HepG2 (cell line): ENCODE data around the gene HDAC4. TPM values are rescaled to one million over a fixed set of nuclear protein-coding genes. Genes with fewer than 3 reads are reported as not detected.

Source experiments
- ATAC-seq: fragments of 200-7000 bp; cut with Tn5 transposase; 3 replicates; pipeline ENCODE4 v1.9.1; 2020; ENCODE audit warnings: mild to moderate bottlenecking, moderate library complexity
- BruUV-seq: library from RNA; stranded (reverse); fragments of 400-500 nt; replicated peaks from 2 replicates; lab custom pipeline; 2021; lab: Mats Ljungman, UMichigan
- CTCF ChIA-PET: fragments of 300-600 bp; formaldehyde crosslinking; extraction: SDS; loops from one replicate; lab custom pipeline; 2021; ENCODE audit warnings: low total read pairs, inconsistent platforms, low intra/inter-chr PET ratio; lab: Yijun Ruan, JAX
- POLR2A ChIA-PET: fragments of 350-600 bp; sonication (Branson Sonifier 250); formaldehyde crosslinking; loops from one replicate; lab custom pipeline; 2020; ENCODE audit warnings: antibody characterized with exemption, inconsistent platforms; lab: Yijun Ruan, JAX
- DNase-seq: peaks from one replicate; pipeline ENCODE4 v3.0.0-alpha.2; 2015; ENCODE audit warnings: low spot score
- FAIRE-seq: peaks from 3 replicates; lab custom pipeline; 2011; peaks lifted over from hg19 to GRCh38; lab: Jason Lieb, UNC
- H2AFZ ChIP-seq: one replicate; pipeline ENCODE4 v1.6.1; 2011; ENCODE audit warnings: low read length, inconsistent platforms
- H3K27ac ChIP-seq: fragments of 300-600 bp; 3 replicates; pipeline ENCODE4 v1.8.0; 2011; ENCODE audit warnings: mixed run types, mild to moderate bottlenecking, mixed read lengths, low read length, inconsistent platforms; ENCODE audit not compliant: insufficient read depth; ENCODE audit errors: extremely low read length
- H3K27me3 ChIP-seq, 2 experiments: fragments of 200-600 bp in 1 of 2; 2 replicates in 1 of 2; 3 replicates in 1 of 2; pipeline versions ENCODE4 v1.6.0 to v1.8.0; 2011; ENCODE audit warnings: low read length in 2 of 2, mild to moderate bottlenecking in 2 of 2, moderate library complexity in 2 of 2, inconsistent platforms in 1 of 2; ENCODE audit not compliant: insufficient read depth in 2 of 2, control insufficient read depth in 1 of 2
- H3K36me3 ChIP-seq, 2 experiments: fragments of 200-600 bp in 1 of 2; replicated peaks in 1 of 2; 2 replicates in 1 of 2; 3 replicates in 1 of 2; pipeline versions ENCODE4 v1.5.1 to v1.8.0; 2011; ENCODE audit warnings: low read length in 2 of 2, inconsistent platforms in 1 of 2; ENCODE audit not compliant: insufficient read depth in 2 of 2, control insufficient read depth in 1 of 2
- H3K4me1 ChIP-seq: 2 replicates; pipeline ENCODE4 v1.5.1; 2012; ENCODE audit warnings: low read length, inconsistent platforms; ENCODE audit not compliant: insufficient read depth
- H3K4me2 ChIP-seq: 2 replicates; pipeline ENCODE4 v1.6.0; 2011; ENCODE audit warnings: low read depth, low read length, inconsistent platforms
- H3K4me3 ChIP-seq, 3 experiments: fragments of 200-600 bp in 1 of 3; sonication (generic), shearing (Covaris generic) in 1 of 3; replicated peaks in 1 of 3; 2 replicates each; pipeline ENCODE4 v1.5.1; 2011 to 2016; ENCODE audit warnings: low read length in 3 of 3, inconsistent platforms in 2 of 3, low read depth in 2 of 3, mild to moderate bottlenecking in 2 of 3, control low read depth in 1 of 3, mixed read lengths in 1 of 3; ENCODE audit not compliant: insufficient read depth in 1 of 3
- H3K79me2 ChIP-seq: one replicate; pipeline ENCODE4 v1.6.1; 2011; ENCODE audit warnings: low read length, inconsistent platforms; ENCODE audit not compliant: insufficient read depth
- H3K9ac ChIP-seq: 2 replicates; pipeline ENCODE4 v1.6.0; 2011; ENCODE audit warnings: mild to moderate bottlenecking, low read depth, low read length, inconsistent platforms; ENCODE audit not compliant: insufficient read depth
- H3K9me3 ChIP-seq: 2 replicates; pipeline ENCODE4 v1.5.1; 2012; ENCODE audit warnings: mild to moderate bottlenecking, low read length
- H4K20me1 ChIP-seq: 2 replicates; pipeline ENCODE4 v1.6.0; 2011; ENCODE audit warnings: inconsistent platforms, mild to moderate bottlenecking, low read length, moderate library complexity; ENCODE audit not compliant: insufficient read depth
- HNRNPL ChIP-seq: fragments of 200-400 bp; formaldehyde crosslinking; IDR thresholded peaks from 2 replicates; pipeline ENCODE4 v1.6.1; 2017; ENCODE audit warnings: mild to moderate bottlenecking, low read depth, low read length
- HNRNPLL ChIP-seq: fragments of 200-400 bp; formaldehyde crosslinking; IDR thresholded peaks from 2 replicates; pipeline ENCODE4 v1.6.1; 2017; ENCODE audit warnings: mild to moderate bottlenecking, low read depth, low read length; ENCODE audit not compliant: poor library complexity, severe bottlenecking
- KDM6A ChIP-seq: IDR thresholded peaks from 2 replicates; pipeline ENCODE4 v1.6.1; 2016; ENCODE audit warnings: low read depth
- MEIS2 ChIP-seq: sonication (generic); formaldehyde crosslinking; IDR thresholded peaks from 2 replicates; pipeline ENCODE4 v1.9.0; 2021; ENCODE audit warnings: mild to moderate bottlenecking, missing genetic modification reagents
- NPAS2 ChIP-seq: sonication (generic); formaldehyde crosslinking; IDR thresholded peaks from 2 replicates; pipeline ENCODE4 v1.8.0; 2022; ENCODE audit warnings: mild to moderate bottlenecking, missing genetic modification reagents, borderline replicate concordance
- ZFP36 ChIP-seq: fragments of 150-350 bp; IDR thresholded peaks from 2 replicates; pipeline ENCODE4 v1.6.1; 2018; ENCODE audit warnings: borderline replicate concordance, low read length, low read depth; ENCODE audit not compliant: partially characterized antibody
- ZNF10 ChIP-seq: sonication (generic); formaldehyde crosslinking; IDR thresholded peaks from 2 replicates; pipeline ENCODE4 v1.4.0; 2020; ENCODE audit warnings: mild to moderate bottlenecking, low read depth, missing genetic modification reagents, borderline replicate concordance
- WGBS: methylation state at CpG from one replicate; pipeline ENCODE4 v1.1.6; 2017; ENCODE audit warnings: low lambda C conversion rate; 5-methylcytosine and 5-hydroxymethylcytosine counted together
- in situ Hi-C: cut with HindIII; loops from 2 replicates; pipeline ENCODE4 v1.10.0; 2017; ENCODE audit warnings: low pct_unique_long_range_greater_than_20kb; ENCODE audit not compliant: extremely low pct_ligation_motif_present
- intact Hi-C: fragments of 100-400 bp; cut with micrococcal nuclease; formaldehyde crosslinking; loops from one replicate; pipeline ENCODE4 v1.10.0; 2022; ENCODE audit not compliant: unreplicated experiment
- polyA plus RNA-seq, 8 experiments: library from polyadenylated mRNA; depleted of rRNA in 3 of 8; stranded (reverse) in 7 of 8; unstranded in 1 of 8; fragments of >200 nt; fragmentation: Illumina TruSeq in 4 of 8; extraction: Trizol in 4 of 8; gene quantifications; 2 replicates each; pipeline versions ENCODE4 v1.2.1 to v1.2.3, GENCODE V29; 2011 to 2016; ENCODE audit warnings: low read depth in 4 of 8, missing spikeins in 1 of 8, mixed read lengths in 1 of 8; ENCODE audit not compliant: insufficient read depth in 1 of 8
- total RNA-seq, 5 experiments: library from RNA; depleted of rRNA; stranded (reverse); fragments of >200 nt; fragmentation: Illumina TruSeq; extraction: Trizol; gene quantifications; 2 replicates each; pipeline ENCODE4 v1.2.3, GENCODE V29; 2016; ENCODE audit warnings: low read depth in 1 of 5
- TF ChIP-seq, protein P1 (sequence below): sonication (generic); formaldehyde crosslinking; IDR thresholded peaks from 2 replicates; pipeline ENCODE4 v1.5.1; 2020; ENCODE audit warnings: mild to moderate bottlenecking, missing genetic modification reagents, moderate library complexity

Gene HDAC4
- total and polyA plus RNA-seq, 2 of the 13 experiments (the other 11 are each of a cell fraction or from before 2014, with no cell fraction given): 10.1 to 11.5 TPM

GRCh38 chr2:239182981-239183791, 217.6 kb downstream of the HDAC4 start:
- peaks cover 14 to 28% of the 10 kb centered on the region in 2 experiments; a peak in 4 of 5 replicates for H3K36me3 ChIP-seq
- CTCF ChIA-PET: no interaction called here
- peaks cover 24% of the 10 kb centered on the region for H3K4me1 ChIP-seq
- no peak overlapping the region for H3K4me3 ChIP-seq
- H3K4me2 ChIP-seq: no peak overlapping the region
- H3K79me2 ChIP-seq: no peaks in the 10 kb centered on the region
- H3K9ac ChIP-seq: no peak overlapping the region
- no peaks in the 10 kb centered on the region; the same call in 1 of the 2 replicates for H4K20me1 ChIP-seq
- in situ Hi-C loops: no loop called here
- BruUV-seq: no TSS peak
- no peaks in the 10 kb centered on the region for H3K27me3 ChIP-seq
- intact Hi-C loops: loop anchor here (1.0 kb wide), 1 partner anchor 116 kb away; no protein-coding TSS in a partner anchor
- TF ChIP-seq NPAS2 (CRISPR knock-in tag) (no peak), KDM6A (CRISPR knock-in tag) (no peak), ZFP36 (no peak), HNRNPL (peak; percentile 59; the same call in 1 of the 2 replicates), ZNF10 (CRISPR knock-in tag) (no peak), MEIS2 (no peak), HNRNPLL (peak; percentile 20)
- TF ChIP-seq, protein P1, sequence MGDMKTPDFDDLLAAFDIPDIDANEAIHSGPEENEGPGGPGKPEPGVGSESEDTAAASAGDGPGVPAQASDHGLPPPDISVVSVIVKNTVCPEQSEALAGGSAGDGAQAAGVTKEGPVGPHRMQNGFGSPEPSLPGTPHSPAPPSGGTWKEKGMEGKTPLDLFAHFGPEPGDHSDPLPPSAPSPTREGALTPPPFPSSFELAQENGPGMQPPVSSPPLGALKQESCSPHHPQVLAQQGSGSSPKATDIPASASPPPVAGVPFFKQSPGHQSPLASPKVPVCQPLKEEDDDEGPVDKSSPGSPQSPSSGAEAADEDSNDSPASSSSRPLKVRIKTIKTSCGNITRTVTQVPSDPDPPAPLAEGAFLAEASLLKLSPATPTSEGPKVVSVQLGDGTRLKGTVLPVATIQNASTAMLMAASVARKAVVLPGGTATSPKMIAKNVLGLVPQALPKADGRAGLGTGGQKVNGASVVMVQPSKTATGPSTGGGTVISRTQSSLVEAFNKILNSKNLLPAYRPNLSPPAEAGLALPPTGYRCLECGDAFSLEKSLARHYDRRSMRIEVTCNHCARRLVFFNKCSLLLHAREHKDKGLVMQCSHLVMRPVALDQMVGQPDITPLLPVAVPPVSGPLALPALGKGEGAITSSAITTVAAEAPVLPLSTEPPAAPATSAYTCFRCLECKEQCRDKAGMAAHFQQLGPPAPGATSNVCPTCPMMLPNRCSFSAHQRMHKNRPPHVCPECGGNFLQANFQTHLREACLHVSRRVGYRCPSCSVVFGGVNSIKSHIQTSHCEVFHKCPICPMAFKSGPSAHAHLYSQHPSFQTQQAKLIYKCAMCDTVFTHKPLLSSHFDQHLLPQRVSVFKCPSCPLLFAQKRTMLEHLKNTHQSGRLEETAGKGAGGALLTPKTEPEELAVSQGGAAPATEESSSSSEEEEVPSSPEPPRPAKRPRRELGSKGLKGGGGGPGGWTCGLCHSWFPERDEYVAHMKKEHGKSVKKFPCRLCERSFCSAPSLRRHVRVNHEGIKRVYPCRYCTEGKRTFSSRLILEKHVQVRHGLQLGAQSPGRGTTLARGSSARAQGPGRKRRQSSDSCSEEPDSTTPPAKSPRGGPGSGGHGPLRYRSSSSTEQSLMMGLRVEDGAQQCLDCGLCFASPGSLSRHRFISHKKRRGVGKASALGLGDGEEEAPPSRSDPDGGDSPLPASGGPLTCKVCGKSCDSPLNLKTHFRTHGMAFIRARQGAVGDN (CRISPR knock-in tag): 0 out of 2 replicates have a peak, but pooled peaks have one; percentile 8
- DNase-seq (no peak), FAIRE-seq (no peak), ATAC-seq (no peak)
- no peaks in the 10 kb centered on the region for H3K9me3 ChIP-seq
- POLR2A ChIA-PET: interaction anchor here (2.3 kb wide), 1 partner anchor 218 kb away, joined by 5 read pairs; the partner anchor contains the start of gene HDAC4
- 94% methylated on average over 23 of the region's 23 CpGs for WGBS
- H3K27ac ChIP-seq: no peak overlapping the region
- no peak overlapping the region for H2AFZ ChIP-seq
